Colonic mucosa (tissue), 4 donors: ENCODE results near the gene DGKH. TPM values are rescaled to one million over a fixed set of nuclear protein-coding genes. Genes with fewer than 3 reads are reported as not detected.

Experiments
- DNase-seq: peaks from one replicate; pipeline ENCODE4 v3.0.0-alpha.2; 2020
- H3K27ac ChIP-seq: fragments of 200-600 bp; one replicate; pipeline ENCODE4 v1.8.0; 2021
- H3K27me3 ChIP-seq: fragments of 200-600 bp; one replicate; pipeline ENCODE4 v1.8.0; 2021
- H3K36me3 ChIP-seq: fragments of 200-600 bp; one replicate; pipeline ENCODE4 v1.8.0; 2021
- H3K4me1 ChIP-seq: fragments of 200-600 bp; one replicate; pipeline ENCODE4 v1.8.0; 2021; ENCODE audit warnings: mild to moderate bottlenecking
- H3K4me3 ChIP-seq: fragments of 200-600 bp; one replicate; pipeline ENCODE4 v1.8.0; 2021
- H3K9ac ChIP-seq, 2 donors: one replicate each; pipeline ENCODE4 v1.7.0; 2013; ENCODE audit warnings: control low read depth in 2 of 2, low read depth in 2 of 2, low read length in 2 of 2
- H3K9me3 ChIP-seq: fragments of 200-600 bp; one replicate; pipeline ENCODE4 v1.8.0; 2021
- CTCF ChIP-seq: fragments of 200-600 bp; IDR thresholded peaks from one replicate; pipeline ENCODE4 v1.8.0; 2022; ENCODE audit warnings: antibody characterized with exemption, mild to moderate bottlenecking
- intact Hi-C: fragments of 100-400 bp; cut with DNase I; formaldehyde crosslinking; loops from one replicate; pipeline ENCODE4 v1.14.1; 2022
- total RNA-seq, 2 donors: library from RNA; stranded (reverse); fragmentation: NEBNext Ultra II Directional in 1 of 2; extraction: Animal tissue kit (Norgen Biotek cat#: 25700) in 1 of 2; gene quantifications; one replicate each; pipeline ENCODE4 v1.2.1, GENCODE V29; 2021
- donor health status: healthy.
- donor health status: DM: no; HTN: no; CAD: no.
- donor health status: DM: no; HTN: no; CAD: no.

Gene DGKH
- total RNA-seq, 2 donors from 2014 or later: 15.5 to 17.9 TPM

GRCh38 chr13:42057918-42058530 lies 9.6 kb downstream of the DGKH start:
- Histone ChIP-seq H3K4me3 (no peak overlapping the region), H3K4me1 (no peaks in the 10 kb centered on the region), H3K9me3 (no peaks in the 10 kb centered on the region), H3K9ac (no peak overlapping the region), H3K36me3 (no peaks in the 10 kb centered on the region), H3K27me3 (no peaks in the 10 kb centered on the region), H3K27ac (no peak overlapping the region)
- no peak for TF ChIP-seq CTCF
- intact Hi-C loops: no loop called here
- DNase-seq: no peak

GRCh38 chr13:42061943-42062342 lies 13.5 kb downstream of the DGKH start:
- no peak for TF ChIP-seq CTCF

GRCh38 chr13:42063105-42063504 lies 14.7 kb downstream of the DGKH start:
- Histone ChIP-seq H3K4me1 (no peaks in the 10 kb centered on the region), H3K27me3 (no peaks in the 10 kb centered on the region), H3K9ac (no peak overlapping the region), H3K9me3 (no peaks in the 10 kb centered on the region), H3K4me3 (no peak overlapping the region), H3K27ac (no peak overlapping the region), H3K36me3 (no peaks in the 10 kb centered on the region)
- DNase-seq: no peak
- intact Hi-C loops: no loop called here
- no peak for TF ChIP-seq CTCF

More at GRCh38 chr13:42061943-42062342, 13.5 kb downstream of the DGKH start:
- Histone ChIP-seq H3K9me3 (no peaks in the 10 kb centered on the region), H3K27ac (no peak overlapping the region), H3K4me1 (no peaks in the 10 kb centered on the region), H3K9ac (no peak overlapping the region), H3K36me3 (no peaks in the 10 kb centered on the region), H3K4me3 (no peak overlapping the region), H3K27me3 (no peaks in the 10 kb centered on the region)
- intact Hi-C loops: no loop called here
- DNase-seq: no peak

GRCh38 chr13:42064259-42064658 lies 15.8 kb downstream of the DGKH start:
- H3K4me1 ChIP-seq: no peaks in the 10 kb centered on the region
- no peaks in the 10 kb centered on the region for H3K36me3 ChIP-seq
- no peaks in the 10 kb centered on the region for H3K27me3 ChIP-seq
- no peak for DNase-seq
- no peaks in the 10 kb centered on the region for H3K9me3 ChIP-seq
- no peak overlapping the region for H3K4me3 ChIP-seq
- intact Hi-C loops: no loop called here
- H3K9ac ChIP-seq: no peak overlapping the region
- no peak overlapping the region for H3K27ac ChIP-seq
- no peak for TF ChIP-seq CTCF

GRCh38 chr13:42064966-42065365 lies 16.5 kb downstream of the DGKH start:
- Histone ChIP-seq H3K27ac (no peak overlapping the region), H3K9me3 (no peaks in the 10 kb centered on the region), H3K27me3 (no peaks in the 10 kb centered on the region), H3K4me3 (no peak overlapping the region), H3K9ac (no peak overlapping the region), H3K36me3 (no peaks in the 10 kb centered on the region), H3K4me1 (no peaks in the 10 kb centered on the region)
- no peak for TF ChIP-seq CTCF
- DNase-seq: no peak
- intact Hi-C loops: no loop called here
